ENCODE results near the gene THSD1. TPM values are rescaled to one million over a fixed set of nuclear protein-coding genes. Genes with fewer than 3 reads are reported as not detected.
"Not testable (repeated sequence)": the region's sequence is repeated elsewhere in the genome, so short reads cannot be mapped to it uniquely, and the experiment has no call there.

The THSD1 gene
- total RNA-seq, 1 experiment from 2014 or later, result 0.39 TPM

- H3K27me3 Mint-ChIP-seq (ENCODE audit: low read depth); H3K36me3 Mint-ChIP-seq; DNase-seq (ENCODE audit: low spot score); H3K9me3 Mint-ChIP-seq; POLR2A ChIA-PET; H3K4me3 Mint-ChIP-seq; H3K4me1 Mint-ChIP-seq; ATAC-seq; H3K27ac Mint-ChIP-seq: not testable (repeated sequence)
- CTCF ChIA-PET, result interaction anchor here (1.1 kb wide), 1 partner anchor 88 kb away, joined by 3 read pairs; no protein-coding TSS in a partner anchor
- TF ChIP-seq PRDM15 (CRISPR knock-in tag; IDR thresholded peaks at IDR 0.05), result peak; percentile 19; the same call in 1 of the 2 replicates
Observed at GRCh38 chr13:52362169-52362887, 43.6 kb downstream of the THSD1 start.

GRCh38 chr13:52361225-52361624, 44.7 kb downstream of the THSD1 start:
- 0 out of 2 replicates have a peak, but pooled peaks cover 2% of the 10 kb centered on the region for H3K4me1 Mint-ChIP-seq
- ChIA-PET POLR2A (interaction anchor here (0.6 to 0.7 kb wide), 3 partner anchors 10 to 825 kb away, joined by 3 to 5 read pairs (median 3); no protein-coding TSS in a partner anchor), CTCF (interaction anchor here (0.6 kb wide), 1 partner anchor 46 kb away, joined by 4 read pairs; no protein-coding TSS in a partner anchor)
- H3K4me3 Mint-ChIP-seq, result no peak overlapping the region
- no peak overlapping the region for H3K27ac Mint-ChIP-seq
- ATAC-seq, result no peak
- peaks cover 5% of the 10 kb centered on the region for H3K9me3 Mint-ChIP-seq
- no peak for DNase-seq (ENCODE audit: low spot score)
- TF ChIP-seq IRF2 (CRISPR knock-in tag; IDR thresholded peaks at IDR 0.05; ENCODE audit: borderline replicate concordance, low read depth) (no peak), ZNF425 (CRISPR knock-in tag; conservative IDR thresholded peaks at IDR 0.05) (no peak), ZNF396 (CRISPR knock-in tag; IDR thresholded peaks at IDR 0.05; ENCODE audit: borderline replicate concordance) (no peak), NR3C1 (CRISPR knock-in tag; conservative IDR thresholded peaks at IDR 0.05; ENCODE audit: low read depth) (no peak), CTCF (IDR thresholded peaks at IDR 0.05) (no peak), FOXP1 (CRISPR knock-in tag; IDR thresholded peaks at IDR 0.05; ENCODE audit: borderline replicate concordance) (no peak), MLX (CRISPR knock-in tag; IDR thresholded peaks at IDR 0.05) (no peak)
- no peaks in the 10 kb centered on the region for H3K36me3 Mint-ChIP-seq
- no peaks in the 10 kb centered on the region; the same call in 1 of the 2 replicates for H3K27me3 Mint-ChIP-seq (ENCODE audit: low read depth)

GRCh38 chr13:52359534-52359933, 46.4 kb downstream of the THSD1 start:
- POLR2A ChIA-PET, result no interaction called here
- Mint-ChIP-seq H3K4me1 (0 out of 2 replicates have a peak, but pooled peaks cover 2% of the 10 kb centered on the region), H3K36me3 (no peaks in the 10 kb centered on the region), H3K27ac (no peak overlapping the region), H3K4me3 (no peak overlapping the region), H3K27me3 (ENCODE audit: low read depth) (no peaks in the 10 kb centered on the region; the same call in 1 of the 2 replicates), H3K9me3 (peaks cover 2% of the 10 kb centered on the region)
- ATAC-seq (no peak), DNase-seq (ENCODE audit: low spot score) (no peak)
- CTCF ChIA-PET, result no interaction called here
- TF ChIP-seq TEAD1 (CRISPR knock-in tag; IDR thresholded peaks at IDR 0.05), result no peak
- TF ChIP-seq TCF7 (CRISPR knock-in tag; IDR thresholded peaks at IDR 0.05; ENCODE audit: low read depth), result no peak
- no peak for TF ChIP-seq ERG (CRISPR knock-in tag; IDR thresholded peaks at IDR 0.05)
